Testis (tissue), 2 donors: Measurements from ENCODE around the gene SEMA3C.

Experiments used
- POLR2A ChIP-seq: fragments of 450-650 bp; IDR thresholded peaks from one replicate; pipeline ENCODE4 v1.6.1; 2017; ENCODE audit warnings: antibody characterized with exemption, mild to moderate bottlenecking, moderate library complexity
- TF ChIP-seq, protein P1 (sequence below), 3 experiments: fragments of 450-650 bp in 2 of 3; fragments of 200-600 bp in 1 of 3; sonication (generic) in 1 of 3; IDR thresholded peaks; one replicate each; pipeline ENCODE4 v1.5.1; 2016 to 2019; ENCODE audit warnings: antibody characterized with exemption in 3 of 3, mild to moderate bottlenecking in 2 of 3, moderate library complexity in 1 of 3

DNA sequence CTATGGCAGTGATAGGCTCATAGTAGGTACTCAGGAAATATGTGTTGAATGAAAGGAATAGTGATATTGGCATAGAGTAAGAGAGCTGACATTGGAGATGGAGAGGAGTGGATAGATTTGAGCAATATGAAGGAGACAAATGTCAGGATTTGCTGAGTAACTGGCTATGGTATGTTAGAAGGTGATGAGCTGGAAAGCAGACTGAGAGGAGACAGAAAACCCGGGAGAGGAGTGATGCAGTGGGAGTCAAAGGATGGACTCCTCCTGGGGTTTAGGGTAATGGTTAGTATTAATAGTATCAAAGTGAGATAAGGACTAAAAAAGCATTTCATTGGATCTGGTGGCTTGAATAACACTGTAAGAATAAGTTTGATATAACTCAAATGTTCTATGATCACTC is 215.6 kb downstream of the SEMA3C start:
- TF ChIP-seq, protein P1, sequence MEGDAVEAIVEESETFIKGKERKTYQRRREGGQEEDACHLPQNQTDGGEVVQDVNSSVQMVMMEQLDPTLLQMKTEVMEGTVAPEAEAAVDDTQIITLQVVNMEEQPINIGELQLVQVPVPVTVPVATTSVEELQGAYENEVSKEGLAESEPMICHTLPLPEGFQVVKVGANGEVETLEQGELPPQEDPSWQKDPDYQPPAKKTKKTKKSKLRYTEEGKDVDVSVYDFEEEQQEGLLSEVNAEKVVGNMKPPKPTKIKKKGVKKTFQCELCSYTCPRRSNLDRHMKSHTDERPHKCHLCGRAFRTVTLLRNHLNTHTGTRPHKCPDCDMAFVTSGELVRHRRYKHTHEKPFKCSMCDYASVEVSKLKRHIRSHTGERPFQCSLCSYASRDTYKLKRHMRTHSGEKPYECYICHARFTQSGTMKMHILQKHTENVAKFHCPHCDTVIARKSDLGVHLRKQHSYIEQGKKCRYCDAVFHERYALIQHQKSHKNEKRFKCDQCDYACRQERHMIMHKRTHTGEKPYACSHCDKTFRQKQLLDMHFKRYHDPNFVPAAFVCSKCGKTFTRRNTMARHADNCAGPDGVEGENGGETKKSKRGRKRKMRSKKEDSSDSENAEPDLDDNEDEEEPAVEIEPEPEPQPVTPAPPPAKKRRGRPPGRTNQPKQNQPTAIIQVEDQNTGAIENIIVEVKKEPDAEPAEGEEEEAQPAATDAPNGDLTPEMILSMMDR (IDR thresholded peaks at IDR 0.05), result no peak
- TF ChIP-seq POLR2A, result no peak
